ENCODE measurements around the gene SYNE1. TPM values are rescaled to one million over a fixed set of nuclear protein-coding genes. Genes with fewer than 3 reads are reported as not detected.

The SYNE1 gene
- total RNA-seq, 2 experiments from 2014 or later, result 74.6 to 140 TPM

- intact Hi-C loops (cut with micrococcal nuclease; ENCODE audit: unreplicated experiment), result no loop called here
- TF ChIP-seq CTCF (conservative IDR thresholded peaks at IDR 0.05; ENCODE audit: low read length) (no peak), EZH2phosphoT487 (IDR thresholded peaks at IDR 0.05; ENCODE audit: borderline replicate concordance, low read depth, low read length) (no peak)
- H3K9me2 ChIP-seq (ENCODE audit: insufficient read depth, low read length), result no peaks in the 10 kb centered on the region
- BruUV-seq (replicated peaks), result no TSS peak
- H3K9me3 ChIP-seq (ENCODE audit: low read length), result no peaks in the 10 kb centered on the region
- CTCF ChIA-PET (ENCODE audit: unreplicated experiment), result no interaction called here
- POLR2A ChIA-PET, result no interaction called here
- H3K36me3 ChIP-seq (ENCODE audit: insufficient read depth, low read length), result peaks cover 37% of the 10 kb centered on the region
- H3K4me2 ChIP-seq (ENCODE audit: low read length), result no peak overlapping the region
- DNase-seq (ENCODE audit: low spot score), result no peak
- H2AFZ ChIP-seq (ENCODE audit: low read length), result no peak overlapping the region
- peaks cover 24% of the 10 kb centered on the region for H3K4me1 ChIP-seq (ENCODE audit: insufficient read depth, low read length, poor library complexity, severe bottlenecking)
- no peaks in the 10 kb centered on the region for H4K20me1 ChIP-seq (ENCODE audit: insufficient read depth, low read length)
- no peak overlapping the region for H3K4me3 ChIP-seq (ENCODE audit: low read depth, low read length, poor library complexity, severe bottlenecking)
- H3K27ac ChIP-seq (ENCODE audit: low read depth, low read length, poor library complexity, severe bottlenecking), result no peak overlapping the region
- no peaks in the 10 kb centered on the region; the same call in 1 of the 2 replicates for H3K79me2 ChIP-seq (ENCODE audit: insufficient read depth, low read depth, low read length)
Measured at GRCh38 chr6:152189736-152190135, 447.4 kb downstream of the SYNE1 start.

GRCh38 chr6:152188011-152188410 is 449.2 kb downstream of the SYNE1 start:
- no peak overlapping the region for H3K4me2 ChIP-seq (ENCODE audit: low read length)
- ChIA-PET POLR2A (no interaction called here), CTCF (ENCODE audit: unreplicated experiment) (no interaction called here)
- DNase-seq (ENCODE audit: low spot score), result no peak
- no peaks in the 10 kb centered on the region for H4K20me1 ChIP-seq (ENCODE audit: insufficient read depth, low read length)
- H3K4me3 ChIP-seq (ENCODE audit: low read depth, low read length, poor library complexity, severe bottlenecking), result no peak overlapping the region
- no peak overlapping the region for H3K27ac ChIP-seq (ENCODE audit: low read depth, low read length, poor library complexity, severe bottlenecking)
- no TSS peak for BruUV-seq (replicated peaks)
- no peak for TF ChIP-seq CTCF (conservative IDR thresholded peaks at IDR 0.05; ENCODE audit: low read length)
- TF ChIP-seq EZH2phosphoT487 (IDR thresholded peaks at IDR 0.05; ENCODE audit: borderline replicate concordance, low read depth, low read length), result no peak
- no peaks in the 10 kb centered on the region for H3K9me2 ChIP-seq (ENCODE audit: insufficient read depth, low read length)
- no peak overlapping the region for H2AFZ ChIP-seq (ENCODE audit: low read length)
- peaks cover 36% of the 10 kb centered on the region for H3K36me3 ChIP-seq (ENCODE audit: insufficient read depth, low read length)
- peaks cover 11% of the 10 kb centered on the region; the same call in 1 of the 2 replicates for H3K79me2 ChIP-seq (ENCODE audit: insufficient read depth, low read depth, low read length)
- H3K9me3 ChIP-seq (ENCODE audit: low read length), result no peaks in the 10 kb centered on the region
- peaks cover 41% of the 10 kb centered on the region for H3K4me1 ChIP-seq (ENCODE audit: insufficient read depth, low read length, poor library complexity, severe bottlenecking)
- intact Hi-C loops (cut with micrococcal nuclease; ENCODE audit: unreplicated experiment), result no loop called here

- Histone ChIP-seq H4K20me1 (ENCODE audit: insufficient read depth, low read length) (no peaks in the 10 kb centered on the region), H3K79me2 (ENCODE audit: insufficient read depth, low read depth, low read length) (peaks cover 11% of the 10 kb centered on the region; the same call in 1 of the 2 replicates), H3K36me3 (ENCODE audit: insufficient read depth, low read length) (peaks cover 34% of the 10 kb centered on the region; the same call in 1 of the 2 replicates), H3K4me2 (ENCODE audit: low read length) (no peak overlapping the region), H3K4me3 (ENCODE audit: low read depth, low read length, poor library complexity, severe bottlenecking) (no peak overlapping the region), H3K4me1 (ENCODE audit: insufficient read depth, low read length, poor library complexity, severe bottlenecking) (peaks cover 45% of the 10 kb centered on the region), H2AFZ (ENCODE audit: low read length) (no peak overlapping the region), H3K9me3 (ENCODE audit: low read length) (no peaks in the 10 kb centered on the region), H3K9me2 (ENCODE audit: insufficient read depth, low read length) (no peaks in the 10 kb centered on the region), H3K27ac (ENCODE audit: low read depth, low read length, poor library complexity, severe bottlenecking) (no peak overlapping the region)
- CTCF ChIA-PET (ENCODE audit: unreplicated experiment), result no interaction called here
- no peak for TF ChIP-seq CTCF (conservative IDR thresholded peaks at IDR 0.05; ENCODE audit: low read length)
- no peak for TF ChIP-seq EZH2phosphoT487 (IDR thresholded peaks at IDR 0.05; ENCODE audit: borderline replicate concordance, low read depth, low read length)
- BruUV-seq (replicated peaks), result no TSS peak
- DNase-seq (ENCODE audit: low spot score), result no peak
- POLR2A ChIA-PET, result interaction anchor here (0.9 to 5.4 kb wide), 4 partner anchors 34 to 1322 kb away, joined by 3 to 70 read pairs (median 4); no protein-coding TSS in a partner anchor
- intact Hi-C loops (cut with micrococcal nuclease; ENCODE audit: unreplicated experiment), result no loop called here
Measured at GRCh38 chr6:152186840-152187239, 450.3 kb downstream of the SYNE1 start.

Measured in OCI-LY7 (cell line).